SK-N-SH (cell line): ENCODE measurements around the gene INSYN2B. TPM values are rescaled to one million over a fixed set of nuclear protein-coding genes. Genes with fewer than 3 reads are reported as not detected.
A peak's percentile ranks its signal among the peaks of the same experiment; 100 is the strongest.

Source experiments
- CTCF ChIA-PET: fragments of 300-600, 350-600 bp; formaldehyde crosslinking; extraction: SDS; loops from one replicate; lab custom pipeline; 2021; lab: Yijun Ruan, JAX
- POLR2A ChIA-PET: fragments of 350-600 bp; sonication (Branson Sonifier 250); formaldehyde crosslinking; extraction: SDS; loops from one replicate; lab custom pipeline; 2020; ENCODE audit warnings: antibody characterized with exemption, inconsistent platforms; lab: Yijun Ruan, JAX
- DNase-seq: peaks from one replicate; pipeline ENCODE4 v3.0.0; 2012
- H2AFZ ChIP-seq: fragments of 200-600 bp; sonication (generic); 2 replicates; pipeline ENCODE4 v1.8.1; 2016; ENCODE audit warnings: antibody characterized with exemption, mild to moderate bottlenecking, low read depth
- H3F3A ChIP-seq: fragments of 200-600 bp; sonication (generic); replicated peaks from 2 replicates; pipeline ENCODE3; 2016; ENCODE audit warnings: antibody characterized with exemption, mild to moderate bottlenecking; ENCODE audit not compliant: insufficient read depth
- H3K27ac ChIP-seq, 2 experiments: fragments of 200-500 bp in 1 of 2; fragments of 200-600 bp in 1 of 2; sonication (Bioruptor generic) in 1 of 2; sonication (generic), shearing (Covaris generic) in 1 of 2; 2 replicates each; pipeline versions ENCODE4 v1.5.1 to v1.6.1; 2014 to 2016; ENCODE audit warnings: low read depth in 2 of 2, inconsistent platforms in 1 of 2, low read length in 1 of 2, mild to moderate bottlenecking in 1 of 2, mixed read lengths in 1 of 2
- H3K27me3 ChIP-seq: fragments of 200-600 bp; sonication (generic), shearing (Covaris generic); 2 replicates; pipeline ENCODE4 v1.6.1; 2016; ENCODE audit warnings: mixed run types; ENCODE audit not compliant: insufficient read depth
- H3K36me3 ChIP-seq, 2 experiments: fragments of 200-500 bp in 1 of 2; fragments of 200-600 bp in 1 of 2; sonication (Bioruptor generic) in 1 of 2; sonication (generic) in 1 of 2; replicated peaks in 1 of 2; 2 replicates each; pipeline versions ENCODE3 to v1.5.1; 2014 to 2016; ENCODE audit warnings: low read length in 1 of 2, mild to moderate bottlenecking in 1 of 2; ENCODE audit not compliant: insufficient read depth in 2 of 2, control insufficient read depth in 1 of 2
- H3K4me1 ChIP-seq, 2 experiments: fragments of 200-500 bp in 1 of 2; fragments of 200-600 bp in 1 of 2; sonication (Bioruptor generic) in 1 of 2; sonication (generic), shearing (Covaris generic) in 1 of 2; 2 replicates each; pipeline versions ENCODE4 v1.5.1 to v1.6.1; 2014 to 2016; ENCODE audit warnings: low read depth in 1 of 2, low read length in 1 of 2, mixed run types in 1 of 2; ENCODE audit not compliant: insufficient read depth in 2 of 2, control insufficient read depth in 1 of 2
- H3K4me2 ChIP-seq: fragments of 200-600 bp; sonication (generic), shearing (Covaris generic); 2 replicates; pipeline ENCODE4 v1.6.1; 2017; ENCODE audit warnings: mixed run types
- H3K4me3 ChIP-seq, 2 experiments: fragments of 200-500 bp in 1 of 2; fragments of 200-600 bp in 1 of 2; sonication (Bioruptor generic) in 1 of 2; sonication (generic), shearing (Covaris generic) in 1 of 2; 2 replicates each; pipeline versions ENCODE4 v1.5.1 to v1.8.1; 2014 to 2016; ENCODE audit warnings: low read depth in 2 of 2, inconsistent platforms in 1 of 2, low read length in 1 of 2, mild to moderate bottlenecking in 1 of 2, mixed read lengths in 1 of 2, moderate library complexity in 1 of 2
- H3K79me2 ChIP-seq: fragments of 200-600 bp; sonication (generic); 2 replicates; pipeline ENCODE4 v1.8.1; 2017; ENCODE audit warnings: mild to moderate bottlenecking; ENCODE audit not compliant: insufficient read depth
- H3K9ac ChIP-seq: fragments of 200-600 bp; sonication (generic); 2 replicates; pipeline ENCODE4 v1.6.1; 2017; ENCODE audit warnings: mixed run types
- H3K9me2 ChIP-seq: fragments of 200-600 bp; sonication (generic); 2 replicates; pipeline ENCODE4 v1.6.1; 2017; ENCODE audit warnings: mixed run types
- H3K9me3 ChIP-seq: fragments of 200-600 bp; sonication (generic); 2 replicates; pipeline ENCODE4 v1.6.1; 2017; ENCODE audit warnings: mixed run types, mild to moderate bottlenecking, moderate library complexity
- H4K20me1 ChIP-seq: fragments of 200-600 bp; sonication (generic); 2 replicates; pipeline ENCODE4 v1.6.1; 2017; ENCODE audit warnings: mild to moderate bottlenecking, mixed run types; ENCODE audit not compliant: insufficient read depth
- CHD2 ChIP-seq: fragments of 150-350 bp; IDR thresholded peaks from 2 replicates; pipeline ENCODE4 v1.6.1; 2018; ENCODE audit warnings: low read length; ENCODE audit not compliant: partially characterized antibody
- ELF1 ChIP-seq: IDR thresholded peaks from 2 replicates; pipeline ENCODE4 v1.4.0; 2012
- EP300 ChIP-seq, 2 experiments: IDR thresholded peaks; 2 replicates each; pipeline versions ENCODE4 v1.4.0 to v1.6.1; 2012; ENCODE audit warnings: borderline replicate concordance in 1 of 2, low read depth in 1 of 2, low read length in 1 of 2
- FOSL2 ChIP-seq: IDR thresholded peaks from 2 replicates; pipeline ENCODE4 v1.4.0; 2012; ENCODE audit warnings: low read depth, mild to moderate bottlenecking, moderate library complexity, borderline replicate concordance
- FOXJ3 ChIP-seq: sonication (generic); formaldehyde crosslinking; IDR thresholded peaks from 2 replicates; pipeline ENCODE4 v1.5.1; 2020; ENCODE audit warnings: mild to moderate bottlenecking, missing genetic modification reagents
- FOXM1 ChIP-seq: IDR thresholded peaks from 2 replicates; pipeline ENCODE4 v1.4.0; 2012; ENCODE audit warnings: low read depth, mild to moderate bottlenecking
- GABPA ChIP-seq: IDR thresholded peaks from 2 replicates; pipeline ENCODE4 v1.4.0; 2012; ENCODE audit warnings: low read depth, mild to moderate bottlenecking
- GATA2 ChIP-seq: sonication (generic); formaldehyde crosslinking; IDR thresholded peaks from 2 replicates; pipeline ENCODE4 v1.5.0; 2020; ENCODE audit warnings: mild to moderate bottlenecking, missing genetic modification reagents
- JUND ChIP-seq: IDR thresholded peaks from 2 replicates; pipeline ENCODE4 v1.4.0; 2012
- MAX ChIP-seq: IDR thresholded peaks from 2 replicates; pipeline ENCODE4 v1.4.0; 2012; ENCODE audit warnings: low read depth
- MEF2A ChIP-seq: IDR thresholded peaks from 2 replicates; pipeline ENCODE4 v1.4.0; 2012; ENCODE audit warnings: low read depth, borderline replicate concordance
- MXI1 ChIP-seq: IDR thresholded peaks from 2 replicates; pipeline ENCODE4 v1.6.1; 2012; ENCODE audit warnings: mild to moderate bottlenecking, low read depth, low read length, improper control_type of control experiment
- NFIC ChIP-seq: IDR thresholded peaks from 2 replicates; pipeline ENCODE4 v1.4.0; 2012; ENCODE audit warnings: borderline replicate concordance
- NRF1 ChIP-seq: IDR thresholded peaks from 2 replicates; pipeline ENCODE4 v1.6.1; 2012; ENCODE audit warnings: low read depth, mild to moderate bottlenecking, low read length
- POLR2AphosphoS5 ChIP-seq: IDR thresholded peaks from 2 replicates; pipeline ENCODE4 v1.6.1; 2012; ENCODE audit warnings: low read depth, low read length
- RAD21 ChIP-seq: IDR thresholded peaks from 2 replicates; pipeline ENCODE4 v1.6.1; 2012; ENCODE audit warnings: mild to moderate bottlenecking, low read length
- RCOR1 ChIP-seq: fragments of 150-350 bp; IDR thresholded peaks from 2 replicates; pipeline ENCODE4 v1.6.1; 2017; ENCODE audit warnings: antibody characterized with exemption, low read length
- REST ChIP-seq: IDR thresholded peaks from 2 replicates; pipeline ENCODE4 v1.6.1; 2012; ENCODE audit warnings: mild to moderate bottlenecking, low read depth, low read length, moderate library complexity
- RFX5 ChIP-seq: IDR thresholded peaks from 2 replicates; pipeline ENCODE4 v1.6.1; 2012; ENCODE audit warnings: mild to moderate bottlenecking, improper control_type of control experiment, low read length
- RXRA ChIP-seq: IDR thresholded peaks from 2 replicates; pipeline ENCODE4 v1.4.0; 2012; ENCODE audit warnings: low read depth, mild to moderate bottlenecking, borderline replicate concordance
- SIN3A ChIP-seq: IDR thresholded peaks from 2 replicates; pipeline ENCODE4 v1.6.1; 2012; ENCODE audit warnings: low read depth, mild to moderate bottlenecking, low read length, moderate library complexity, borderline replicate concordance
- SMC3 ChIP-seq: IDR thresholded peaks from 2 replicates; pipeline ENCODE4 v1.6.1; 2012; ENCODE audit warnings: low read depth, low read length, improper control_type of control experiment
- TAF1 ChIP-seq: IDR thresholded peaks from 2 replicates; pipeline ENCODE4 v1.6.1; 2012; ENCODE audit warnings: low read depth, mild to moderate bottlenecking, low read length, moderate library complexity, borderline replicate concordance
- TCF12 ChIP-seq: IDR thresholded peaks from 2 replicates; pipeline ENCODE4 v1.4.0; 2012
- TEAD4 ChIP-seq: IDR thresholded peaks from 2 replicates; pipeline ENCODE4 v1.4.0; 2012; ENCODE audit warnings: mild to moderate bottlenecking, borderline replicate concordance; ENCODE audit not compliant: insufficient read depth
- USF1 ChIP-seq: IDR thresholded peaks from 2 replicates; pipeline ENCODE4 v1.4.0; 2012; ENCODE audit warnings: low read depth, borderline replicate concordance
- USF2 ChIP-seq: fragments of 150-350 bp; IDR thresholded peaks from 2 replicates; pipeline ENCODE4 v1.6.1; 2017; ENCODE audit warnings: antibody characterized with exemption, low read length, low read depth, borderline replicate concordance
- YY1 ChIP-seq: IDR thresholded peaks from 2 replicates; pipeline ENCODE4 v1.4.0; 2012; ENCODE audit warnings: low read depth, mild to moderate bottlenecking
- ZBTB33 ChIP-seq: IDR thresholded peaks from 2 replicates; pipeline ENCODE4 v1.4.0; 2012; ENCODE audit warnings: low read depth, borderline replicate concordance
- WGBS: methylation state at CpG from one replicate; pipeline ENCODE4 v1.1.6; 2017; ENCODE audit warnings: low lambda C conversion rate; 5-methylcytosine and 5-hydroxymethylcytosine counted together
- polyA plus RNA-seq, 3 experiments: library from polyadenylated mRNA; depleted of rRNA; stranded (reverse); fragments of >200 nt; gene quantifications; 2 replicates each; pipeline ENCODE4 v1.2.3, GENCODE V29; 2012

INSYN2B gene
- polyA plus RNA-seq, 1 of the 3 experiments (the other 2 are of a cell fraction): 9.2 TPM

GRCh38 chr5:169933127-169933526, 47.2 kb downstream of the INSYN2B start:
- Histone ChIP-seq H3K4me2 (no peak overlapping the region), H3K27ac (peak overlapping the region in 1 of 2 experiments; percentile 72; a peak in 2 of 4 replicates), H3K36me3 (peaks cover 0 to 24% of the 10 kb centered on the region in 2 experiments), H3K4me1 (peaks cover 11 to 27% of the 10 kb centered on the region in 2 experiments; a peak in 3 of 4 replicates), H3K9ac (no peak overlapping the region), H3K4me3 (no peak overlapping the region), H2AFZ (no peak overlapping the region), H3K79me2 (peaks cover 31% of the 10 kb centered on the region; the same call in 1 of the 2 replicates), H3K27me3 (no peaks in the 10 kb centered on the region), H3K9me3 (no peaks in the 10 kb centered on the region), H3K9me2 (no peaks in the 10 kb centered on the region), H4K20me1 (no peaks in the 10 kb centered on the region), H3F3A (peaks cover 10% of the 10 kb centered on the region)
- ChIA-PET POLR2A (interaction anchor here (1.0 kb wide), 1 partner anchor 1159 kb away, joined by 3 read pairs; no protein-coding TSS in a partner anchor), CTCF (interaction anchor here (1.0 to 1.4 kb wide), 3 partner anchors 16 to 232 kb away, joined by 3 to 5 read pairs (median 5); partner anchors contain the start of gene INSYN2B)
- WGBS: 0% methylated on average over 1 of the region's 1 CpG
- peak; percentile 65 for DNase-seq
- peak; percentile 58; the same call in 1 of the 2 replicates for TF ChIP-seq NFIC
- no peak for TF ChIP-seq TEAD4
- no peak for TF ChIP-seq TAF1
- no peak for TF ChIP-seq JUND
- TF ChIP-seq REST: no peak
- TF ChIP-seq RXRA: no peak
- TF ChIP-seq MEF2A: no peak
- TF ChIP-seq ZBTB33: no peak
- peak; percentile 81 for TF ChIP-seq GATA2 (CRISPR knock-in tag)
- no peak for TF ChIP-seq USF1
- no peak for TF ChIP-seq FOSL2
- TF ChIP-seq FOXM1: no peak
- no peak for TF ChIP-seq POLR2AphosphoS5
- TF ChIP-seq YY1: no peak
- peak; percentile 56; the same call in 1 of the 2 replicates for TF ChIP-seq MXI1
- TF ChIP-seq RFX5: no peak
- TF ChIP-seq SMC3: no peak
- TF ChIP-seq RAD21: no peak; the same call in none of the 2 replicates
- TF ChIP-seq FOXJ3 (CRISPR knock-in tag): no peak
- peak; percentile 75 for TF ChIP-seq TCF12
- no peak for TF ChIP-seq ELF1
- TF ChIP-seq USF2: no peak
- no peak for TF ChIP-seq MAX
- no peak for TF ChIP-seq GABPA
- TF ChIP-seq NRF1: no peak
- TF ChIP-seq CHD2: no peak
- peak; percentile 5 to 74; a peak in 2 of 4 replicates for TF ChIP-seq EP300 (IDR thresholded peaks at IDR 0.05; ENCODE audit: borderline replicate concordance in 1 of 2, low read depth in 1 of 2, low read length in 1 of 2)
- no peak for TF ChIP-seq SIN3A
- peak; percentile 66; the same call in 1 of the 2 replicates for TF ChIP-seq RCOR1
